H4 (cell line): Measurements from ENCODE around the gene CADM4. TPM values are rescaled to one million over a fixed set of nuclear protein-coding genes. Genes with fewer than 3 reads are reported as not detected.

ENCODE experiments used
- DNase-seq: peaks from one replicate; pipeline ENCODE4 v3.0.0-alpha.2; 2015; ENCODE audit warnings: low spot score
- total RNA-seq: library from RNA; depleted of rRNA; stranded (reverse); fragments of >200 nt; shearing (Covaris generic); gene quantifications from 2 replicates; pipeline ENCODE4 v1.2.3, GENCODE V29; 2014

CADM4 gene
- total RNA-seq, 1 experiment from 2014 or later, result 2.2 TPM

GRCh38 chr19:43634068-43634467 is 5.6 kb downstream of the CADM4 start:
- DNase-seq, result no peak

GRCh38 chr19:43633520-43633919 is 6.1 kb downstream of the CADM4 start:
- DNase-seq, result no peak

DNA sequence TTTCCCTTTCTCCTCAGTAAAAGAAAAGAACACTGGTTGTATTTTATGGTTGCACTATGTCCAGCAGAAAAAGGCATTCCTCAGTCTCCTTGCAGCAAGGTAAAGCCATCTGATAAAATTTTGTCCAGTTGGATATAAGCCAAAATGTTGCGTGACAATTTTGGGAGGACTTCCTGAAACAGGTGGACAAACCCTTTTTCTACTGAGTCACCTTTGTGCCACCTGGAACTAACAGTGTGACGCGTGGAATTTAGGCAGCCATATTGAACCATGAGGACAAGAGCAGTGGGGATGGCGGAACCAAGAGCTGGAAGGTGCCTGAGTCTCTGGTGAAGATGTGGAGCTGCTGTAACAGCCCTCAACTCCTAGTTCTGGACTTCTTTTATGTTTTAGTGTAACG is 8.2 kb downstream of the CADM4 start:
- no peak for DNase-seq

- no peak for DNase-seq
These were observed 10.9 kb downstream of the CADM4 start for GRCh38 chr19:43628646-43629326.

GRCh38 chr19:43626838-43627237 is 12.8 kb downstream of the CADM4 start:
- DNase-seq, result no peak

- no peak for DNase-seq
These were observed 13.6 kb downstream of the CADM4 start for GRCh38 chr19:43625918-43626579.

DNA sequence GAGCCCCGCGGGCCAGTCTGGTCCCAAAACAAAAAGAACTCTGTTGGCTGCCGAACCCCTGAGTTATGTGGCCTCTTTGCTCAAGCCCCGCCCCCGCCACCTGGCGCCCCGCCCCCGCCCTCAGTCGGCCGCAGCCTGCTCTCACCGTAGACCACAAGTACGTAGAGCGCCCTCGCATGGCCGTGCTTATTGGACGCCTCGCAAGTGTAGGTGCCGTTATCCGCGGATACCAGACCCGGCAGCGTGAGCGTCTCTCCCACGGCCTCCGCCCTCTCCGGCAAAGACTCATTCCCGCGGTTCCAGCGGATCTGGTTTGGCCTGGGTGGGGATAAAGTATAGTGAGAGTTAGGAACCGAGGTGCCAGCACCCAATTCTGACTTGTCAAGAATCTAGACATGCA is 14.7 kb downstream of the CADM4 start:
- no peak for DNase-seq

DNA sequence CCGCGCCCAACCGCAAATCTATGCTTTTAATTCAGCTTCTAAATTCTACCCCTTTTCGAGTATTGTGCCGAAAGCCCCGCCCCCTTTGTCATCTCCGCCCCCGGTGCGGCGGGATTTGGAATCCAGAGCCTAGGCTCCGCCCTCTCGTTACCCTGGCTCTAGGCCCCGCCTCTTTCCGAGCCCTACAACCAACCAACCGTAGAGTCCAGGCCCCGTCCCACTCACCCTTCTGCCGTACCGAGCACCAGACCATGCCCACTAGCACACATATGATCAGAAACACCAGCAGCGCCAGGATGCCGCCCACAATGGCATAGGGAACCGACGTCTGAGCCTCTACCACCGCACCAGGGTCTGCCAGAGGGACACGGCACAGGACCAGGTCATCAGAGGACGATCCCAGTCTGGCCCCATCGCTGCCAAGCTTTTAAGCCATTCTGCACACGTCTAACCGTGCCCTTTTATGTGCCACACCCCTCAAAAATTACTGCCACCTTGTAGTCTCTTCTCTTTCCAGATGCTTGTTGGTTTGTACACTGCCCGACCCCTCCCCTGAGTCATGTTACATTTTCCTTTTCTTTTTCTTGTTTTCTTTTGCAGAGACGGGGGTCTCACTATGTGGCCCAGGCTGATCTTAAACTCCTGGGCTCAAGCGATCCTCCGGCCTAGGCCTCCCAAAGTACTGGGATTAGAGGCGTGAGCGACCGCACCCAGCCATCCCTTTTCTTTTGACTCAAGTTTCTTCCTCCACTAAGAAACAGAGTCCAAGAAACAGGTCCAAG is 15.6 kb downstream of the CADM4 start:
- no peak for DNase-seq

- no peak for DNase-seq
These were observed 16.7 kb downstream of the CADM4 start for GRCh38 chr19:43622956-43623355.

DNA sequence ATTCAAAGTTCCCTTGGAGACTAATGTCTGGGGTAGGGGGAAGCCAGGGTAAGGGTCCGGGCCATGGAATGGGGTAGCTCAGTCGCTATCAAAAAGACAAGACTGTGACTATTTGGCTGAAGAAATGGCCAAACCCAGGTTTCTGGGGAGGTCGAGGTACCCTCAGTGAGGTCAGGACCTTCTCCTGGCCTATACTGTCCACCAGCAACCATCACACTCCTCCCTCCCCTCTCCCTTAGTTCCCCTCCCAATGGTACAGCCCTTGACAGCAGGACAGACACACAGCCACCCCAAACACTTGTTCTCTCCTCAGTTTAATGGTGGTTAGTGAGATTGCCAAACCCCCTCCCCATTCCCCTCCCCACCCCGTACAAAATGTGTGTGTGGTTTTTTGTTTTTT is 17.6 kb downstream of the CADM4 start:
- no peak for DNase-seq

GRCh38 chr19:43620061-43621001 is 19.3 kb downstream of the CADM4 start:
- DNase-seq, result no peak

GRCh38 chr19:43619262-43620060 is 20.2 kb downstream of the CADM4 start, which contains the start of gene ZNF428:
ZNF428 (minus strand) TSS chr19:43619629; CDS start chr19:43614304, 5,325 bp downstream.
- DNase-seq, result peak; percentile 84

DNA sequence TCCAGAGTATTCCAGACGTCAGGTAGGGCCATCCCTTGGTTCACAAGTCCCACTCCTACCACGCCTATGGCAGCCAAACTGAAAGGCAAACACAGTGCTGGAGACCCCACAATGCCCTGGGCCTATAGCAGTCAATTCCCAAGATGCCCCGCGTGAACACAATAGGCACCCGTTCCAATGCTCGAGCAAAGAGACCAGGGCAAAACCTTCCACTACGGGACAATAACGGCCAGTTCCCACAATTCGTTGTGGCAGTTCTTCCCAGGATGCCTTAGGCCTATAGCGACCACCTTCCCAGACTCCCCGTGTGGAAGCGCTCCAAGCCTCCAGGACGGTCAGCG is 20.8 kb downstream of the CADM4 start:
- no peak for DNase-seq

DNA sequence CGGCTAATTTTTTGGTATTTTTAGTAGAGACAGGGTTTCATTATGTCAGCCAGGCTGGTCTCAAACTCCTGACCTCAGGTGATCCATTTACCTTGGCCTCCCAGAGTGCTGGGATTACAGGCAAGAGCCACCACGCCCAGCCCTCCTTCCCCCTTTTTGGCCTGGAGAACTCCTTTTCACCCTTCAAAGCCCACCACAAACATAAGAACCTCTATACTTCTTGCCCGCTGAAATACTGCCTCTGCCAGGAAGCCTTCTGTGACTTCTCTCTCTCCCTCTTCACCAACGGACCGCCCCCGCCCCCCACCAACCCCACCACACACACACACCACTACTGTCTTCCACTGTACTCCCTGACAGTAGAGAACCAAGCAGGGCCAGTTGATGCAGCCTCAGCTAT is 22.7 kb downstream of the CADM4 start:
- no peak for DNase-seq

- DNase-seq, result no peak
These were observed 23.3 kb downstream of the CADM4 start for GRCh38 chr19:43616306-43616705.

DNA sequence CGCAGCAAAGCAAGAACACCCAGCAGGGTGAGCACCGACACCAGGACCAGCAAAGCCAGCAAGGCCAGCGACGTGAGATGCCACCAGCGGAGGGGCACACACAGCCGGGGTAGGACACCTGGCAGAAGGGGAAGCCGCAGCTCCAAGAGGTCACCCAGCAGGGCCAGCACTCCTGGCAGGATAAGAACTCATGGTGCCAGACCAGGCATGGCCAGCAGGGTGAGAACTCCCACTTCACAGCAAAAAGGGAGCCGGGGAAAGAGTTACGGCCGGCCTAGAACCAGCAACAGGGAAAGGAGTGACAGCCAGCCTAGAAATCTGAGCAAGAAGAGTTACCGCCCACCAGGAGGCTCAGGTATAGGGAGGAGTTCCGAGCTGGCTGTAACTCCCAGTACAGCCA is 27.3 kb downstream of the CADM4 start:
- no peak for DNase-seq

- DNase-seq, result no peak
These were observed 27.9 kb downstream of the CADM4 start, which contains the start of gene SRRM5 for GRCh38 chr19:43611788-43612187. SRRM5 (plus strand) TSS chr19:43612088; CDS start chr19:43612122, 34 bp downstream.

DNA sequence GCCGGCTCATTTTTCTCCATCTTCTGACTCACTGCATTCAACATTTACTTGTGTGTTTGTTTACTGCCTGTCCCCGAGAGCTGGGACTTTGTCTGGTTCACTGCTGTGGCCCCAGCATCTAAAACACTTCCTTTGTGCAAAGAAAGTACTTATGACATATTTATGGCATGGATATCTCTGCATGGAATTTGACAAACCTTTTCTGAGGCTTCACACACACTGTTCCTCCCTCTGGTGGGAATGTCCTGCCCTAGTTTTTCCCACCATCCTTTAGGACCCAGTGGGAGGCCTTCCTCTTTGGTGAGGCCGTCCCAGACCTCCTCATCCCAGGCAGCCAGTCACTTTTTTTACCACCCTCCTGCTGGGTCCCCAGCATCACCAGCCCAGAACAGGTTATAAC is 29.2 kb downstream of the CADM4 start:
- DNase-seq, result no peak

GRCh38 chr19:43609872-43610271 is 29.8 kb downstream of the CADM4 start:
- DNase-seq, result no peak
